ENCODE measurements around the gene SMOC1.

GRCh38 chr14:70080076-70080475 lies 200.9 kb downstream of the SMOC1 start:
- no peak for TF ChIP-seq ELF4 (IDR thresholded peaks at IDR 0.05)
- TF ChIP-seq HDGF (IDR thresholded peaks at IDR 0.05; ENCODE audit: borderline replicate concordance) = no peak
